HG03469 (cell line): ENCODE results near the gene BRI3.

Source experiments
- ATAC-seq: cut with Tn5 transposase; IDR thresholded peaks from one replicate; pipeline ENCODE4 v1.9.1; 2021; ENCODE audit warnings: mild to moderate bottlenecking, moderate library complexity, moderate number of reproducible peaks; ENCODE audit not compliant: unreplicated experiment

Gene BRI3

DNA sequence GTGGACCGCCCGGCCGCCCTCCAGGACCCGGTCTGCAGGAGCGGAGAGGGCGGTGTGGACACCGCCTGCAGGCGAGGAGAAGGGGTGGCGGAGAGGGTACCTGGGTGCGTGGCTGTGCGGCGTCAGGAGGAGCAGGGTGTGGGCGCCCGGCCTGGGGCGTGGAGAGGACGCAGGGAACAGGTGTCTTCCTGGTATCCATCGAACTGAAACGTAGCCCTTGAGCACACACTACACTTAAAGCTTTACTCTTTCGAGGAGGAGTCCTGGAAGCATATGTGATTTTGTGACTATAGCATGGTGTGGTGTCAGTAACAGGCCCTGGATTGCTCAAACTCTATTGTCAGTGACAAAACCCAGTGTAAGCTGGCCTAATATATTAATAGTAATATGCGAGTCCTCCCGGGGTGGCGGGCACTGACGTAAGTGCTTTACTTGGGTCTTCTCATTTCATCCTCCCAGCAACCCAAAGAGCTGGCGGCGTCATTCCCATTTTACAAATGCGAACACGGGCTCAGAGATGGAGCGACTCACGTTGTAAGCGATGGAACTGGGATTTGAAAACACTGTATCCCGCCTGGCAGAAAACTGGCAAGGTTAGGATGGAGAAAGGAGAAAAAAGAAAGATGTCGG, 28.9 kb upstream of the BRI3 start:
- ATAC-seq: no peak

DNA sequence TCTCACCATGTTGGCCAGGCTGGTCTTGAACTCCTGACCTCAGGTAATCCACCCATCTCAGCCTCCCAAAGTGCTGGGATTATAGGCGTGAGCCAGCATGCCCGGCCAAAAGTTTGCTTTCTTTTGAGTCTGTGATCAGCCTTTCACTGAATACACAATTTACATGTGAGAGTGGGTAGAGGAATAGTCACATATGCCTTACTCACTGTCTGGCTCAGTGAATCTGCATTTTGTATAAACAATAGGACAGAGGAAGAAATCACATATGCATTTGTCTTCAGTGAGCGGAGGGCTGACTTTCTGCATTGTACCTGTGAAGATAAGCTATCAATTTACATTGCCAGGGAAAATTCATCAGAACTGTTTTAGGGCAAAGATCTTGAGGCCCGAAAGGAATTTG, 27.0 kb upstream of the BRI3 start:
- no peak for ATAC-seq

DNA sequence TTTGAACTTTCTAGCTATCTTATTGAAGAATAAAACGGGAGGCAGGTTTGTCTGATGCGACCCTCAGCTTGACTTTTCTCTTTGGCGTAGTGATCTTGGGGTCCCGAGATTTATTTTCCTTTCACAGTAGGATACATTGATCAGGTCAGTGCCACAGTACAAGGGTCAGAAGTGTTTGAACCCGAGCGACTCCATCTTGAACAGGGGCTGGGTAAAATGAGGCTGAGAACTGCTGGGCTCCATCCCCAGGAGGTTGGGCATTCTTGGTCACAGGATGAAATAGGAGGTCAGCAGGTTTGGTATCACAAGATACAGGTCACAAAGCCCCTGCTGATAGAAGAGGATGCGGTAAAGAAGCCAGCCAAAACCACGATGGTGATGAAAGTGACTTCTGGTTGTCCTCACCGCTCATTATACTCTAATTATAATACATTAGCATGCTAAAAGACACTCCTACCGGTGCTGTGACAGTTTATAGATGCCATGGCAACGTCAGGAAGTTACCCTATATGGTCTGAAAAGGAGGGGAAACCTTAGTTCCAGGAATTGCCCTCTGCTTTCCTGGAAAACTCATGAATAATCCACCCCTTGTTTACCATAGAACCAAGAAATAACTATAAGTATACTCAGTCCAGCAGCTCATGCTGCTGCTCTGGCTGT, 26.4 kb upstream of the BRI3 start:
- no peak for ATAC-seq

DNA sequence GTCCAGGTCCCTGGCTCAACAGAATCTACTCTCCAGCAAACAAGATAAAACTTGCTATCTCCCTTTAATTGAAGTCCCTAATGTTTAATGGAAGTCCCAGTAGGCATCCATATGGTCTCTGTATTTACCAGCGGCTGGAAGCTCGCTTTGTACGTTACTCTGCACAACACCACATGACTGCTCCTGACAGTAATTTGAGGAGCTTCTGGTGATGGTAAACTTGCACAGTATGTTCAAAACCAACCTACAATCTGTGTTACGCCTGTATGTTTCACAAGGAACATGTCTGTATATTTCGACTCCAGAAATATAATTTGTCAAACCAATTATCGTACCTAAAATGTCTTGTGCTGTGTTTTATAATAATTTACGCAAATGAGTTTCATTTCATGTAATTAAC, 25.1 kb upstream of the BRI3 start:
- no peak for ATAC-seq

DNA sequence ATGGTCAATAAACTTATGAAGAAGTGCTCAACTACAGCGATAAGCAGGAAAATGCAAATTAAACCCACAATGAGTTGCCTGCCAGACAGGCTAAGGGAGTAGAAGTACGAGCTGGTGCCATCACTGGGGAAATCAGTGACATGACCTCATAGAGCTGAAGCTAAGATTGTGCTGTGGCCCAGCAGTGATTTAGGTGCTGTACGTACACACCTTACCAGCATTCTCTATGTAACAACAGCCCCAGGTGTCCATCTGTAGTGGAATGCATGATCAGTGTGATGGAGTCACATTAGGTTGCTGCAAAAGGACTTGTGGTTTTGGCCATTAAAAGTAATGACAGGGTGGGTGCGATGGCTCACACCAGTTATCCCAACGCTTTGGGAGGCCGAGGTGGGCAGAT, 23.8 kb upstream of the BRI3 start:
- no peak for ATAC-seq

DNA sequence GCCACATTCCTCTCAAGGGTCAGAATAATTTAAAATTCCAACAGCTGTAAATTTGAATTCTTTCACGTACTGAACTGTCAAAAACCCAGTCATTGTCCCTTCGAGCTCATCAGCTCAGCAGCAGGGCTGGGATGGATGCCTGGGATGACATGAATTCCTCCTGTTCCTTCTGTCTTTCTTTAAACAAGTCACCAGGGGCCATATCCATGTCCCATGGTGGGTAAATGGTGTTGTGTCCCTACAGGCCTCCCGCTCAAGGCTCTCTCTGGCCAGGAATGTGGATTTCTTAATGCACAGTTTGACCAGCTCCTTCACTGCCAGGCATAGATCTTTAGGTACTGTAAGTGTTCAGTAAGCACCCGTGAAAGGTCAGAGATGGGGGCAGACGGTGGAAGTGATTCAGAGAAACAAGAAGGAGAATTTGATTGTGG, 15.6 kb upstream of the BRI3 start:
- no peak for ATAC-seq

DNA sequence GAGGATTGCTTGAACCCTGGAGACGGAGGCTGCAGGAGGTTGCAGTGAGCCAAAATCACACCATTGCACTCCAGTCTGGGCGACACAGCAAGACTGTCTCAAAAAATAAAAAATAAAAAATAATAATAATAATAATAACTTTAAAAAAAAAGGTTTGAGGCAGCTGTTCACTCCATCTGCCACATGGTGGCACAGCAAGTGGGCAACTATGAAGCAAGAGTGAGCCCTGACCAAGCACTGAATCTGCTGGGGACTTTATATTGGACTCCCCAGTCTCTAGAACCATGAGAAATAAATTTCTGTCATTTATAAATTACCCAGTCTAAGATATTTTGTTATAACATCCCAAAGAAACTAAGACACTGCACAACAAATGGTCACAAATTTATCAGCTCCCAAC, 14.6 kb upstream of the BRI3 start:
- ATAC-seq: no peak

DNA sequence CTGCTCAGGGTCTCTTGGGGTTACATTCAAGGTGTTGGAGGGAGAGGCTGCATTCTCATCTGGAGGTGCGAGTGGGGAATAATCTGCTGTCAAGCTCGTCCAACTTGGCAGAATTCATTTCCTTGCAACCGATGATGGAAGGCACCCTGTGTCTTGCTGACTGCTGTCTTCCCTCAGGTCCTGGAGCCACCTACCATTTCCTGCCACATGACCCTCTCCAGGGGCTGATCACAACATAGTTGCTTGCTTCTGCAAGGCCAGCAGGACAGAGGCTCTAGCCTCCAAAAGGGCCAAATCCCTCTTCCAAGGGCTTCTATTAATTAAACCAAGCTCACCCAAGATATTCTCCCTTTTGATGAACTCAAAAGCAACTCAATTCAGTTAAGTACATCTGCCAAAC, 14.2 kb upstream of the BRI3 start:
- ATAC-seq: no peak

DNA sequence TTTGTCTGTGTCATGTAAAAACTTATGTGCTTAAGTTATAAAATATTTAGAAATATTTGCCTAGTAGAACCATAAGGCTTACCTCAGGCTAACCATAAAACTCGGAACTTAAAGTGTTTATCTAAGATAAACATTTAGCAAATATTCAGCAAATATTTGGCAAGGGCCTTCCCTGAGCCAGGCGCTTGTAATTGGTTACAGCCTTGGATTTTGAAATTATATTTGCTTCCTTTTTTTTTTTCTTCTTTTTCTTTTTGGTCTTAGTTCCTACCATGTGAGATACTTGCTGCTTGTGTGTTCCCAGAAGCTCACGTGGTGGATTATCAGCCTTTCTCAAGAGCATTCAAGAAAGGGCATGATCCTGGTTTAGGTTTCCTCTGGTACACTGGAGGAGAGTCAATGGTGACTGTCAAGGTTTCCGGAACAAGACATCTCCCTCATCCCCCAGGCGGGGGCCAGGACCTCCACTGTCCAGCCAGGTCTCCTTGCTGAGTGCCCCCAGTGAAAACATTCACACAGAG, 5.2 kb upstream of the BRI3 start:
- ATAC-seq: no peak

DNA sequence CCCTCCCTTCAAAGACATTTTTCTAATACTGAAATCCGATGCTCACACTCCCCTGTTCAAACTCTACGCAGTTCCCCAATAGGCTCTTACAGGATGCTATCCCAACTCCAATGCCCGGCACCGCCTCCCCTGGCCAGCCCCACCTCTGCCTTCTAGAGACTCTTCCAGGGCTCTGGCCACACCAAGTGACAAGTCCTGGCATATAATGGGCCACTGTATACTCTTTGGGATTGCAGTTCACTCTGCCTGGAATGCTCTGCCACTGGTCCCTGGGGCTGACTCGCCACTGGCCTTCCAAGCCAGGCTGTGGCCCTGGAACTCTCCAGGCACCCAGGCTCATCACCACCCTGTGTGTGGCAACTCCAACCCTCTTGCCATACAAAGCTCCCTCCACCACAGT, 3.1 kb upstream of the BRI3 start:
- ATAC-seq: no peak

DNA sequence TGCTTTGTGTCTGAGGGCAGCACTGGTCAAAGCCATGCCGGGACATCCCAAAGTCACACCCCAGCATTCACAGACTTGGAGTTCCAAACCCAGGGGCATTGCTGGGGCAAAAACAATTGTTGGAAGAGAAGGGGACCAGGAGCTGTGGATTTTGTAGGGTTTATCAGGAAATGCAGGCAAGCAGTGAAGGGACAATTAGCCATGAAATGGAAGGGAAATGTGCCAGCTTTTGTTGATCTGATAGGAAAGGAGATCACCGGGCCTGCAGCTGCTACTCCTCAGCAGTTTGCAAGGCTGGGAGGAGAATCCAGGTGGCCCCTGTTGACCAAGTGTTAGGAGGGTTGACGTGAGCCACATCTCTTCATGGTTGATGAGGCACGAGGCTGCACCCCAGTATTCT, 2.5 kb upstream of the BRI3 start:
- ATAC-seq: no peak

DNA sequence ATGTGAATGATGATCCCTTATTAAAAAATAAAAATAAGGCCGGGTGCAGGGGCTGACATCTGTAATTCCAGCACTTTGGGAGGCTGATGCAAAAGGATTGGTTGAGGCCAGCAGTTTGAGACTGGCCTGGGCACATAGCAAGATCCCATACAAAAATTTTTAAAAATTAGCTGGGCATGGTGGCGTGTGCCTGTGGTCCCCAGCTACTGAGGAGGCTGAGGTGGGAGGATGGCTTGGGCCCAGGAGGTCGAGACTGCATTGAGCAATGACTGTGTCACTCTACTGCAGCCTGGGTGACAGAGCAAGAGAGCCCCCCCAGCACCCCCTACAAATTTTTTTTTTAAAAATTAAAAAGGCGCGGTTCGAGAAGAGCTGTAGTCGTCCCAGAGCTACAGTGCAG, 1.2 kb upstream of the BRI3 start:
- no peak for ATAC-seq

DNA sequence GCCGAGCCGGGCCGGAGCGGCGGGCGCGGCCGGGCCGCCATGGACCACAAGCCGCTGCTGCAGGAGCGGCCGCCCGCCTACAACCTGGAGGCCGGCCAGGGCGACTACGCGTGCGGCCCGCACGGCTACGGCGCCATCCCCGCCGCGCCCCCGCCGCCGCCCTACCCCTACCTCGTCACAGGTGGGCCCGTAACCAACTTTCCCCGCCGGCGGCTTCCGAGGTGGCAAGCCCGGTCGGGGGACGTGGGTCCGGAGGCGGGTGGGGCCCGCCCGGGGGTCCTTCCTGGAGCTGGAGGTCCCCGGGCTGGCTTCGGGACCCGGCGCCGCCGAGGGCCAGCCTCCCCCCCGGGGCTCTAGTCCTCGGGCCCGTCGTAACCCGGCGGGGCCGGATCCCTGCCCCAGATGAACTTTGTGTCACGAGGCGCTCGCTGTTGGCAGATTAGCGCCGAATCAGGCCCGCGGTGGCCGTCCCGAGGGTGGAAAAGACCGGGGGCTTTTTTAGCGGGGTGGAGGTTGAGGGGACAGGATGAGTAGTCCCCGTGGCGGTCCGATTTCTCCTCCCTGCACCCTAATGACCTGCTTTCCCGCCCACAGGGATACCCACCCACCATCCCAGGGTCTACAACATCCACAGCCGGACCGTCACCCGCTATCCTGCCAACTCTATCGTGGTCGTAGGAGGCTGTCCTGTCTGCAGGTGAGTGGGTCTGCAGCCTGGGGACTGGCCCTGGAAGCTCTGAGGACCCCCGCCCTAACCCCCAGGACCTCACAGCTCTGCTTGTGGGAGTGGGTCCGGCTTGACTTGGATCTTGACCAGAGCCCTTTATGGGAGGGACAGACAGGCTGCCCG, 496 bp downstream of the BRI3 start:
- peak; percentile 32 for ATAC-seq

DNA sequence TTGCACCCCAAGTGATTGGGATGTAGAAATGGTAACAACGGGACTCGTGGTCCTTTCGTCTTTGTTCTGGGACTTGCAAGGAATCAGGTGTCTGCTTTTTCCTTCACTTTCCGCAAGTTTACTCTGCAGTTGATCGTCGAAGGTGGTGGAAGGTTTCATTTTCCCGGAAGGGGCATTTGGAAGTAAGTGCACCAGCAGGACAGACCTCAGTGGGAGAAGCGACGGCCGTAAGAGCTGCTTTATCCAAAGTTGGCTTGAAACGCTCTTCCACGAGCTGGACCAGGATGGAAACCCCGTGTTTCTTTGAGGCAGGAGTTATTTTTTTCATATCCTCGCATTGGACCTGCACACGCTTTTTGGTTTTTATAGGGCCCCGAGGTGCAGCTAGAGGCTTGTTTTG, 1.2 kb downstream of the BRI3 start:
- ATAC-seq: no peak

DNA sequence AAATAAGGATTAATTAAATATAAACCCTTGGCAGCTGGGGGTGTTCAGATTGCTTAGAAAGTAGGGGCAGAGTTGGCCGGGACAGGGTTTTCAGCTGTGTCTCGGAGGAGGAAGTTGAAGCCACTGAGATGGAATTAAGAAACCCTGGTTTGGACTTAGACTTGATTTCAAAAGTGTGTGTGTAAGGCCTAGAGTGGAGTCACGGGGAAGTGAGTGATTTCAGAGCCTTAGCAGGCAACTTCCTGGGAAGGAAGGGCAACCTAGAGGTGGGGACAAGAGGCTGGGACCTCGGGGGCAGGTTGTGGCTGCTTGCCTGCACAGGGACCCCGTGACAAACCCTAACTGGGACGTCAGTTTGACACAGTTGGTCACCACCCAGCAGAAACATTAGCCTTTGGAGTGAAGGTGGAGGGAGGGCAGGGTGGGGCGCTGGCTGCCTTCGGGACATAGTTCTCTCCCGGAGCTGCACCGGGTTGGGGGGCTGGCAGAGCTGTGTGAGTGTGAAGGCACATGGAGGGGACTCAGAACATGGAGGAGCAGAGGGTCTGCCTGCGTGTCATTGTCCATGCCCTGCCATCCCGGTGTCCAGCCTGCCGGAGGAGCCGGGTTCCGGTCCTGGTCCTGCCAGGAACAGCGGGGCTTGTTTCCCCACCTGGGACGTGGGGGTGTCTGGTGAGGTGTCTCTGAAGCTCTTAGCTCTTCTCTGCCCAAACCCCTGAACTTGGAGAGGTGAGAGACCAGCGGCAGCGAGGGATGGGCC, 1.8 kb downstream of the BRI3 start:
- no peak for ATAC-seq

DNA sequence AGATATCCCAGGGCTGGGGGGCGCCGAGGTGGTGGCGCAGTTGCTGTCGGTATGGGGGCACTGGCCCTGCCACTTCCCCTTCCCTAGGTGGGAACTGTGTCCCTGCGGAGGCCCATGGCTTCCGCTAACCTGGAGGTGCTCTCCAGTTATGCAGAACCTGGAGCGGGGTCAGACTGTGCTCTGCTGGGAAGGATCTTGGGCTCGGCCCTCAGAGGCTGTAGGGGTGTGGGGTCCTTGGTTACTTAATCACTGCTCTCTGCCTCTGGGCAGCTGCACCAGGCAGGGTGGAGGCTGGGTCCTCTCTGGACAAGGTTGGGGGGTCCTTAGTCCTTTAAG, 2.4 kb downstream of the BRI3 start:
- ATAC-seq: no peak

DNA sequence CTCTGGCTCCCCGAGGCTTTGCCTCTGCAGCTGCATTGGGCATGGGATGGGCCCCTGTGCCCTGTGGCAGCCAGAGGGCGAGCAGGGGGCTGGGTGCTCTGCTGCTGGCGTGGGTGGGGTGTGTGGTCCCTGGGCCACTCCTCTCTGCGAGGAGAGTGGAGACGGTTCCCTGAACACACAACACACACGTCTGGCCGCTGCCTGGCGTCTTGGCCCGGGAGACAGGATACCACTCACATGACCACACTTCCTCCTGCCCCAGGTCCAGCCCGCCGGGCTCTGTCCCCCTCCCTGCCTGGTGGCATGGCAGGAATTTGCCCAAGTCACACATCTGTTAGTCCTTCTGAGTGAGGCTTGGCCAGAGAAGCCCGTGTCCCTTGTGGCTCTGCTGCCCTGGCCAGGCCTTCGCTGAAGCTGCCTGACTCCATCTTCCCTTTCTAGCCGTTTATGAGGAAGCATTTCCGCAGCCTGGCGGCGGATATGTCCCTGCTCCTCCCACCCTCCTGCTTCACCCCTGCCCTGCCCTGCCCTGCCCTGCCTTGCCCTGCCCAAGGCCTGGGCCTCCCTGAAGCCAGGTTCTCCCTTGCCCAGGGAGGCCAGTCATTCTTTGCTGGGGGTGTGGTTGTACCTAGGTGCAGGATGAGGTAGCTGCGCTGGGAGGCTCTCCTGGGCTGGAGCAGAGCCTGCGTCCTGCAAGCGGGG, 3.0 kb downstream of the BRI3 start:
- ATAC-seq: no peak

DNA sequence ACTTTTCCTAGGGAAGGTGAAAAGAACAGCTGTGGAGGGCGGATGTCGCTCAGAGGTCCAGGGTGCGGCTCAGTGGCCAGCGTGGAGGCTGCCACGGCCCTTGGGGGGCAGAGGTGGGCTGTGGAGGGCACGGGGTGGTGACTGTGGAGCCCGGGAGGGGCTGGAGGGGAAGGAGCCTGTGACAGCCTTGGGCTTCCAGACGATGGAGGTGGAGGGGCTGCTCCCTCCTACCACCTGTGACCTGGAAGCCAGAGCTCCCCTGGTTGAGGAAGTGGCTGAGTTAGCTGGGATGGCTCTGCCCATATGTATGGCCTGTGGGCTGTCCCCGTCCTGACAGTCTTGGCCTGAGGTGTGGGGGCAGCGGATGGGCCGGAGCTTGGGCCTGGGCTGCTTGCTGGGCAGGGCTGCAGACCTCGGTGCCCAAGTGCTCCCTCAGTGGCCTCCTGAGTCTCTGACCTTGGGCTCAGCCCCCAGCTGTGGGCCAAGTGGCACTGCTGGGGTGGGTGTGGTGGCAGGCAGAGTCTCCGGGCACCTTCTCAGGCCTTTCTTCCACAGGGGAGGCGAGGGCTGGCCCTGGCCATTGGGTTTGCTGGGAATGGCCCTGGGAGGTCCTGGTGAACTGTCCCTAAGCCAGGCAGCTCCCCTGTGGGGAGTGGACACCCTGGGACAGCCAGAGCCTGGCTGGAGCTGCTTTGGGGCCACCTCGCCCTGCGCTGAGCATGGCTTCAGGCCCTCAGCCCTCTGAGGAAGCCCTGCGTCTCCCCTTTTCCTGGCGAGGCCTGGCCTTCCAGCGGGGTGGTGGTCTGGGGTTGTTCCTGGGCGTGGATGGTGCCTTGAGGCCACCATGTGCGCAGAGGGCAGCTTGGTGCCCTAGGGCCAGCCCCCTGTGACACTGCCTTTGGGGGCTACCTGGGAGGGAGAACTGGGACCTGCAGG, 3.9 kb downstream of the BRI3 start:
- ATAC-seq: no peak

DNA sequence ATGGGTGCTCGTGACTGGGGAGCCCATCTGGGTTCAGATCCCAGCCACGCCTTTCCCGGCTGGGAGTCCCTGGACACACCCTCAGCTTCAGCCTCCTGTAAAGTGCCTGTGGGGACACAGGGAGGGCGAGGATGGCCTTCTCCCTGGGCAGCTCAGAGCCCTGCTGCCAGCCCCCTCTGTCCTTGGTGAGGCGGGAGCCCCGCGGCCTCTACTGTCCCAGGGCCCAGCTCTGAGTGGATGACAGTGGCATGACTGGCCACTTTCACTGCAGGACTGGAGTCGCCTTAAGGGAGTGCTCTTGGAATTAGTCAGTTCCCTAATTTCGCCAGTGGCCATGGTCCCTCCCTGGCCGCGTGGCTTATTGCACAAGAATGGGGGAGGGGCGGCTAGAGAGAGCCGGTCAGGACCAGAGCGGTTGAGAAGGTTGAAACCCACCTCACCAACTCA, 4.6 kb downstream of the BRI3 start:
- no peak for ATAC-seq
